OCI-LY3 (cell line): ENCODE measurements around the gene CAND1.

Experiments used
- H2AFZ ChIP-seq: fragments of 200-600, 300-600 bp; shearing (Covaris generic); 2 replicates; pipeline ENCODE4 v1.6.0; 2014; ENCODE audit warnings: antibody characterized with exemption, low read depth, low read length
- H3K27ac ChIP-seq: fragments of 200-600, 300-600 bp; sonication (generic); 2 replicates; pipeline ENCODE4 v1.5.1; 2014; ENCODE audit warnings: mild to moderate bottlenecking, low read length, moderate library complexity, mixed read lengths
- H3K27me3 ChIP-seq: fragments of 200-600, 300-600 bp; sonication (generic); 2 replicates; pipeline ENCODE4 v1.6.1; 2014; ENCODE audit warnings: low read depth, low read length, mixed read lengths
- H3K36me3 ChIP-seq: fragments of 200-600, 300-600 bp; sonication (generic); replicated peaks from 2 replicates; pipeline ENCODE3; 2014; ENCODE audit warnings: low read depth, low read length, mixed read lengths
- H3K4me1 ChIP-seq: fragments of 300-600, 200-600 bp; sonication (generic); 2 replicates; pipeline ENCODE4 v1.6.1; 2014; ENCODE audit warnings: low read length, mixed read lengths
- H3K4me2 ChIP-seq: fragments of 200-600, 300-600 bp; sonication (generic); 2 replicates; pipeline ENCODE4 v1.6.1; 2014; ENCODE audit warnings: low read length, mixed read lengths
- H3K4me3 ChIP-seq: fragments of 300-600, 200-600 bp; sonication (generic); 2 replicates; pipeline ENCODE4 v1.5.1; 2014; ENCODE audit warnings: antibody characterized with exemption, mild to moderate bottlenecking, low read length, moderate library complexity
- H3K79me2 ChIP-seq: fragments of 300-600, 200-600 bp; shearing (Covaris generic); 2 replicates; pipeline ENCODE4 v1.6.1; 2014; ENCODE audit warnings: mild to moderate bottlenecking, low read length, mixed read lengths
- H3K9ac ChIP-seq: fragments of 300-600, 200-600 bp; shearing (Covaris generic); 2 replicates; pipeline ENCODE4 v1.6.0; 2014; ENCODE audit warnings: mild to moderate bottlenecking, low read length, moderate library complexity
- H3K9me3 ChIP-seq: fragments of 200-600, 300-600 bp; shearing (Covaris generic); 2 replicates; pipeline ENCODE4 v1.6.1; 2014; ENCODE audit warnings: low read length, mixed read lengths; ENCODE audit not compliant: insufficient read depth
- H4K20me1 ChIP-seq: fragments of 200-600, 300-600 bp; sonication (generic); 2 replicates; pipeline ENCODE4 v1.6.1; 2016; ENCODE audit warnings: low read length, mixed read lengths; ENCODE audit not compliant: insufficient read depth
- EZH2phosphoT487 ChIP-seq: fragments of 200-600 bp; shearing (Covaris generic); IDR thresholded peaks from 2 replicates; pipeline ENCODE4 v1.6.1; 2018; ENCODE audit warnings: antibody characterized with exemption, mixed run types, low read depth
- TF ChIP-seq, protein P1 (sequence below): fragments of 200-600, 300-600 bp; sonication (generic); IDR thresholded peaks from 2 replicates; pipeline ENCODE4 v1.5.1; 2014; ENCODE audit warnings: antibody characterized with exemption, low read length, low read depth

CAND1 gene

DNA sequence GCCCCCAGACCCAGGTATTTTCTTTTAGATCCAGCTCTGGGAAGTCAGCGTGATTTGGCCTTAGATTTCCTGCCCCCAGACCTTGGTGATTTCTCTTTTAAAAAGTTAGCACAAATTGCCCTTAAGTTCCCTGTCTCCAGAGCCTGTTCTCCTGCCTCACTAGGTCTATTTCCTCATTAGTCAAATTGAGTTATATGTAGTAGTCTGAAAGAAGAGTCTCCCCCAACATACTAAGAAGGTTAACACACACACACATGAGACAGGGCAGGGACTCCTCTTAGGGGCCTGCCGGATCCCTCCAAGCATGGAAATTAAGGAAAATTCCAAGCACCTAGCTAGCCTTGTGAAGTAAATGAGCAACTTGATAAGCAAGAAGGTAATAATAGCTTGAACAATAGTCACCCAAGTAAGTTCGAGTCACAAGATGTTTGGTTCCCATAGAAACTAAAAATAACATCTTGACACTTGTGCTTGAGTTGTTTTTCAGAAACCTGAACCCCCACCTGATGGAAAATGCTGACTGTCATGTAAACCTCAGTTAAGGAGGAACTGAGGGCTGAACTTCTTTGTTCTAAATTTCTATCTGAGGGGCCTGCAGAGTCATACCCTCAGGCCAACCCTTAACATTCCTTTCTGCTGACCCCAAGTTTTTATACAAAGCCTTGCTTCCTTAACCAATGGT lies 51.6 kb downstream of the CAND1 start:
- no peak overlapping the region for H3K4me2 ChIP-seq
- H3K36me3 ChIP-seq: peaks cover 72% of the 10 kb centered on the region
- H3K79me2 ChIP-seq: no peaks in the 10 kb centered on the region
- H3K9me3 ChIP-seq: no peaks in the 10 kb centered on the region
- no peak overlapping the region for H3K9ac ChIP-seq
- no peaks in the 10 kb centered on the region for H3K4me1 ChIP-seq
- no peak overlapping the region for H2AFZ ChIP-seq
- no peak overlapping the region for H3K4me3 ChIP-seq
- TF ChIP-seq, protein P1, sequence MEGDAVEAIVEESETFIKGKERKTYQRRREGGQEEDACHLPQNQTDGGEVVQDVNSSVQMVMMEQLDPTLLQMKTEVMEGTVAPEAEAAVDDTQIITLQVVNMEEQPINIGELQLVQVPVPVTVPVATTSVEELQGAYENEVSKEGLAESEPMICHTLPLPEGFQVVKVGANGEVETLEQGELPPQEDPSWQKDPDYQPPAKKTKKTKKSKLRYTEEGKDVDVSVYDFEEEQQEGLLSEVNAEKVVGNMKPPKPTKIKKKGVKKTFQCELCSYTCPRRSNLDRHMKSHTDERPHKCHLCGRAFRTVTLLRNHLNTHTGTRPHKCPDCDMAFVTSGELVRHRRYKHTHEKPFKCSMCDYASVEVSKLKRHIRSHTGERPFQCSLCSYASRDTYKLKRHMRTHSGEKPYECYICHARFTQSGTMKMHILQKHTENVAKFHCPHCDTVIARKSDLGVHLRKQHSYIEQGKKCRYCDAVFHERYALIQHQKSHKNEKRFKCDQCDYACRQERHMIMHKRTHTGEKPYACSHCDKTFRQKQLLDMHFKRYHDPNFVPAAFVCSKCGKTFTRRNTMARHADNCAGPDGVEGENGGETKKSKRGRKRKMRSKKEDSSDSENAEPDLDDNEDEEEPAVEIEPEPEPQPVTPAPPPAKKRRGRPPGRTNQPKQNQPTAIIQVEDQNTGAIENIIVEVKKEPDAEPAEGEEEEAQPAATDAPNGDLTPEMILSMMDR: no peak
- no peak for TF ChIP-seq EZH2phosphoT487
- no peaks in the 10 kb centered on the region for H3K27me3 ChIP-seq
- H4K20me1 ChIP-seq: no peaks in the 10 kb centered on the region
- no peak overlapping the region for H3K27ac ChIP-seq

DNA sequence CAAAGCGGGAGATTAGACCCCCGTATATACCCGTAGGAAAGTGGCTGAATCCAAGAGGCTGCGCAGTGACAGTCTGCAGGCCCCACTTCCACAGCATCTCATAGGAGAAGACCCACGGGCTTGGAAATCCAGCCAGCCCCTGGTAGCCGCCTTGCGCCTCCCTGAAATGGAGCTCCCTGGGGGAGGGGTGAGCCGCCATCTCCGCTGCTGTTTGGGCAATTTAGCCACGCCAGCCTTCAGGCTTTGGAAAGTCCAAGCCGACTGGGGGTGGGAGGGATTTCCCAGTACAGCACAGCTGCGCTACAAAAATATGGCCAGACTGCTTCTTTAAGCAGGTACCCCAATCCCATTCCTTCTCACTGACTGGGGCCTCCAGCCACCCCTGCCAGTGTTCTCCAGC lies 53.4 kb downstream of the CAND1 start:
- no peak overlapping the region for H3K4me2 ChIP-seq
- no peaks in the 10 kb centered on the region for H3K9me3 ChIP-seq
- TF ChIP-seq, protein P1: no peak
- no peak for TF ChIP-seq EZH2phosphoT487
- no peaks in the 10 kb centered on the region for H3K79me2 ChIP-seq
- H3K27ac ChIP-seq: no peak overlapping the region
- H3K27me3 ChIP-seq: no peaks in the 10 kb centered on the region
- H3K9ac ChIP-seq: no peak overlapping the region
- no peak overlapping the region for H2AFZ ChIP-seq
- H3K36me3 ChIP-seq: peaks cover 59% of the 10 kb centered on the region
- no peak overlapping the region for H3K4me3 ChIP-seq
- no peaks in the 10 kb centered on the region for H3K4me1 ChIP-seq
- H4K20me1 ChIP-seq: no peaks in the 10 kb centered on the region

DNA sequence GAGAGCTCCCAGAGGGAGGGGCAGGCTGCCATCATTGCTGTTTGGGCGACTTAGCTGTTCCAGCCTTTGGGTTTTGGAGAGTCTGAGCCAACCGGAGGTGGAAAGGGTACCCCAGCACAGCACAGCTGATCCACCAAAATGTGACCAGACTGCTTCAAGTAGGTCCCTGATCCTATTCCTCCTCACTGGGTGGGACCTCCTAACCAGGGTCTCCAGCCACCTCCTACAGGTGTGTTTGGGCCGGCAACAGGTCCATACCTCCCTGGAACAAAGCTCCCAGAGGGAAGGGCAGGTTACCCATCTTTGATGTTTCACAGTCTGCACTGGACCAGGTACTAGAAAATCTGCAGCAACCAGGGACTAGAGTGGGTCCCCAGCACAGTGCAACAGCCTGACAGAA lies 53.8 kb downstream of the CAND1 start:
- Histone ChIP-seq H3K27ac (no peak overlapping the region), H3K36me3 (peaks cover 57% of the 10 kb centered on the region), H3K27me3 (no peaks in the 10 kb centered on the region), H3K4me3 (no peak overlapping the region), H3K4me2 (no peak overlapping the region), H3K4me1 (no peaks in the 10 kb centered on the region), H4K20me1 (no peaks in the 10 kb centered on the region), H2AFZ (no peak overlapping the region), H3K79me2 (no peaks in the 10 kb centered on the region), H3K9ac (no peak overlapping the region), H3K9me3 (no peaks in the 10 kb centered on the region)
- no peak for TF ChIP-seq EZH2phosphoT487
- TF ChIP-seq, protein P1: no peak

DNA sequence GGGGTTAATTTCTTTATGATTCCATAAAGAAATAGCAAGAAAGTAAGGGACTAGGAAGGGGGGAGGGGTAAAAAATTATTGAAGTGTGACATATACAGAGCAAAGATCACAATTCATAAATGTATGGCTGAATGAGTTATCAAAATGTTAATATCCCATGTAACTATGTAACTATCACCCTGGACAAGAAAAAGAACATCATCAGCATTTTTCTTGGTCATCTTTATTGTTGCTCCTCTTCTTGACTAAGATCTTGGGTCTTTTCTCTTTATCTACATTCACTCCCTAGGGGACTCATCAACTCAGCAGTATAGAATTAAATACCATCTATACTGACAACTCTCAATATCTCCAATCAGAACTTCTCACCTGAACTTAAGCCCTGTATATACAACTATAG lies 57.5 kb downstream of the CAND1 start:
- Histone ChIP-seq H3K36me3 (peaks cover 24% of the 10 kb centered on the region), H3K9me3 (no peaks in the 10 kb centered on the region), H3K27me3 (no peaks in the 10 kb centered on the region), H3K9ac (no peak overlapping the region), H4K20me1 (no peaks in the 10 kb centered on the region), H3K79me2 (no peaks in the 10 kb centered on the region), H3K27ac (no peak overlapping the region), H3K4me2 (no peak overlapping the region), H2AFZ (no peak overlapping the region), H3K4me1 (no peaks in the 10 kb centered on the region), H3K4me3 (no peak overlapping the region)
- TF ChIP-seq, protein P1: no peak
- no peak for TF ChIP-seq EZH2phosphoT487
